ENCODE measurements around the gene FAM168A.

FAM168A gene

DNA sequence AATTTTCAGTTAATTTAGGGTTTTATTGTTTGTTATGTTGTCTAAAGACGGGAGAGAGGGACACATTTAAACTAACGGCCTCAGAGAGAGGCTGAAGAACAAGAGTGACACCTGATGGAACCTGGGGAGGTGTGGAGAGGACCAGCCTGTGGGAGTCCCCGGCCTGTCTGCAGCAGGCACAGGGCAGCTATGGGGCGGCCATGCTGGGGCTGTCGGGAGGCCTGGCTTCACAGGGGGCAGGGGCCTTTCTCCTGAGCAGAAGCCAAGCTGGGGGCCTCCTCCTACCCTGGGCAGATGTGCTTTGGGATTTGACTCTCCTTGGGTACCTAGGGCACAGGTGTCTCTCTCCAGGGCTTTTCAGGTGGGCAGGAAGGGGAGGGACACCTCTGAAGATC lies 199.8 kb downstream of the FAM168A start:
- DNase-seq, result no peak

- DNase-seq, result no peak
Observed at GRCh38 chr11:73397468-73398131, 200.3 kb downstream of the FAM168A start.

GRCh38 chr11:73396985-73397384 lies 200.9 kb downstream of the FAM168A start:
- DNase-seq, result no peak

DNA sequence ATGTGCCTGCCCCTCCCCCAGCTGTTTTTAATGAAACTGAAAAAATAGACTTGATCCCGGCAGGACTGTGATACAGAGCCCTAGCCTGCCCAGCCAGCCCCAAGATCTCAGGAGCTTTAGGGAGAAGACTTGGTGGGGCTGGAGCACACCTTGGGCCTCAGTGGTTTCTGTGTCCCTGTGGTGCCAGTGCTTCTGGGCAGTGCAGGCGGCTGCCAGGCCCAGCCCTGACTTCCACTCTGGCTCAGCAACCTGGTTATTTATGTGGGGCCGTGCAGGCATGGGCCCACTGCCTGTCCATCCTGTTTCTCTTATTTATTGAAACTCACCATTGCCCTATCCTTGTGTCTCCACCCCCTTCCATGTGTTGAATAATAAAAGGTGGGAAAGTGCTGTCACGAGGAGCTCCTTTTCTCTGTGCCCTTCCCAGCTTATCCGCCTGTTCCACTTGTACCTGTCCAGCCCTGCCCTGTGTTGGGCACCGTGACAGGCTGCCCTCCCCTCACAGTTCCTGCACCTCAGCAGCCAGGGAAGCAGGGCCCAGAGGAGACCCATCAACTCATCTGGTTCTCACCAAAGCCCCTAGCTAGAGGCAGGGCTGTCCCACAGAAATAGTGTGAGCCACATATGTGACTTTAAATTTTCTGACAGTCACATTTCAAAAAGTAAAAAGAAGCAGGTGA lies 201.5 kb downstream of the FAM168A start:
- DNase-seq, result no peak

DNA sequence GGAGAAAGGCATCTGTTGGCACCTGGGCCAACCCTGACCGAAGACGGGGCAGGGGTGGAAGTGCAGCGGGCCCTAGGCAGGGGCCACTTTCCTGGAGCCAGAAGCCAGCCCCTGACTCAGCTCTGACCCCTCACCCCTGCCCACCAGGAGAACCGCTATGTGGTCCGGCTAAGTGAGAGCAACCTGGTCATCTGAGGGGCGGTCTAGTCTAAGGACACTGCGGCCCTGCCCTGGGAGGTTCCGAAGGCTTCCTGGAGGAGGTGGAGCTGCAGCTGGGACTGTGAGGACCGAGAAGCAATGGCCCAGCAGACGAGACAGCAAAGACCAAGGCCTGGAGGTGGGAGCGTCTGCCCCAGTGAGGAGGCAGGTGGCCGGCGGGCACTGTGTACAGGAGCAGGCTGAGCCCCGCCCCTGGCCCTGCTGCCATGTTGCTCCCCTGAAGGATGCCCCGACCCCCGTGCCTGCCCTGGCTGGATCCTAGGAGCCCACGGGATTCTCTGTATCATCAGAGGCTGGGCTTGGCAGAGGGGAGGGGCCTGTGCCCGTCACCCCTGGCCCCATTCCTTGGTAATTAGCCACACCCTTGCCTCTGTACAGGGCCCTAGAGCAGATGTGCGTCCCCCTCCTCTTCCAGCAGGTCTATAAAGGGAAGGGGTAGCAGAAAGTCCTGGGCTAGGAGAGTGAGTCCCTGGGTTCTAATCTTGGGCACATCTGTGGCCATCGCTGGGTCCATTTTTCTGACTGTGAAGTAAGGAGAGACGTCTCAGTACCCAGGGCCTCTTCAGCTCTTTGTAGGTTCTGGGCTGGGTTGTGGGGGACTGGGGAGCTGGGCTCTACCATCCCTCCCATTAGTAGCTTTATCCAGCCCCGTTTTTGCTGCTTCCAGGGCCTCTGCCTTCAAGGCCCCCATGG lies 202.4 kb downstream of the FAM168A start:
- DNase-seq, result no peak

DNA sequence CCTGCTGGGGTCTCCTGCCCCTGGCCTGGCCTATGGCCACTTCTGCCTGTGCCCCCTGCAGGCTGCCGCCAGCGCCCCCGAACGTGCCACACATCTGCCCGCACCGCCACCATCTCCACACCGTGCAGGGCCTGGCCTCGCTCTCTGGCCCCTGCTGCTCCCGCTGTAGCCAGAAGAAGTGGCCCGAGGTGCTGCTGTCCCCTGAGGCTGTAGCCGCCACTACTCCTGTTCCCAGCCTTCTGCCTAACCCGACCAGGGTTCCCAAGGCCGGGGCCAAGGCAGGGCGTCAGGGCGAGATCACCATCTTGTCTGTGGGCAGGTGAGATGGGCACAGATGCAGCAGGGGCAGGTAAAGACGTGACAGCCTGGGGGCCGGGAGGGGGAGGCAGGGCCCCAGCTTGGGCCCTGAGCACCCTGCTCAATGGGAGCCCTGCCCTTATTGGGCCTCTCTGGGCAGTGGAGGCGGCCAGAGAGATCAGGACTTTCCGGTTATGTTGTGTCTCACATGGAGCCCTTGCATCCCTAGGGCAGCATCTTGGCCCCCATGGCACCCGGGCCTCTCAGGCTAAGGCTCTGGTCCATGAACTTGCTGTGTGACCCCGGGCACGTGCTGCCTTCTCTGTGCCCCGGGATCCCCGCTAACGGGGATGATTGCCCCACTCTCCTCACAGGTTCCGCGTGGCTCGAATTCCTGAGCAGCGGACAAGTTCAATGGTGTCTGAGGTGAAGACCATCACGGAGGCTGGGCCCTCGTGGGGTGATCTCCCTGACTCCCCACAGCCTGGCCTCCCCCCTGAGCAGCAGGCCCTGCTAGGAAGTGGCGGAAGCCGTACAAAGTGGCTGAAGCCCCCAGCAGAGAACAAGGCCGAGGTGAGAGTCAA lies 203.3 kb downstream of the FAM168A start:
- DNase-seq, result no peak

DNA sequence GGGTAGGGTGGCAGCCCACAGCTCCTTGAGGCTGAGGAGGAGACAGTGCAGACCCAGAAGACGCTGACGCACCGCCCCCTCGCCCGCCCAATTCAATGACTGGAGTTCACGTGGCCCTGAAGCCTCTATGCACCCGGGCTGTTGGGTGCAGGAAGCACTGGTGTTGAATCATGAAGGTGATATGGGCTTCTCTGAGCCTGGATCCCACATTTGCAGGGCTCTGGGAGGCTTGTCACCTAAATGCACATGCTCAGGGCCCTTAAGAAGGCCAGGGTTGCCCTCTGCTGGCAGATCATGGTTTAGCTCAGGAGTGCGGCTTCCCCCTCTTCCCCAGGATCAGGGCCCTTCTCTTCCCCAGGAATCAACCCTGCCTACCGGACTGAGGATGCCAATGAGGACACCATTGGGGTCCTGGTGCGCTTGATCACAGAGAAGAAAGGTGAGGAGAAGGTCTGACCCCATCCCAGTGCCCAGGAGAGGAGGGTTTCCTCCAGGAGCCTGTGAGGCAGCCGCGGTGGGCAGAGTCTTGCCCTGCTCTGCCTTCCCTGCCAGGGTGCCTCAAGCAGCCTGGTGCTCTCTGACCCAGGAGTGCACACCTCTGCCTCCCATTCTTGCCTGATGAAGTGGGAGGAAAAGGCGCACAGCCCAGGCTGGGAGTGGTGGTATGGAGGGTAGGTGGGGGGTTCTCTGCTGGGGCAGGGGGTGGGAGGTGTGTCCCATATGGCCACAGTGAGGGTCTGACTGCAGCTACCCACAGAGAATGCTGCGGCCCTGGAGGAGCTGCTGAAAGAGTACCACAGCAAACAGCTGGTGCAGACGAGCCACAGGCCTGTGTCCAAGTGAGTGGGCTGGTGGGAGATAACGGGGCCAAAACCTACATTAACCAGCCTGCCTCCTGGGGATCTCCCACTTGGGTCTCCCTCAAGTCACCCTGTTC lies 204.2 kb downstream of the FAM168A start:
- peak; percentile 68 to 72 for DNase-seq

DNA sequence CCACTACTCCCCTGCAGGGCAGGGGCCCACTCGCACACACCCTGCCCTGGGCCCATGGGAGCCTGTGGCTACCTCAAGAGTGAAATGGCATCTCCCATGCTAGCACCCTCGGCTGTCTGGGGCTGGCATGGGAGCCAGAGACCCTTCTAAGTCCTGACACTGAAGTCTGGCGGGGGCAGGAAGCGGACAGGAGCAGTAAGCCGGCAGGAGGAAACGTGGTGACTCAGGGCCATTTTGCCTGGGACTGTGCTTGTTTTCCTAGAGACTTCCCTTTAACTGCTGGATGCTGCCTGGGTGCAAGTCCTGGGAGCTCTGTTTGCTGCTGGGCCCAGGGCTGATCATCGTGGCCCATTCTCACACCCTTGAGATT lies 204.9 kb downstream of the FAM168A start:
- DNase-seq, result no peak

DNA sequence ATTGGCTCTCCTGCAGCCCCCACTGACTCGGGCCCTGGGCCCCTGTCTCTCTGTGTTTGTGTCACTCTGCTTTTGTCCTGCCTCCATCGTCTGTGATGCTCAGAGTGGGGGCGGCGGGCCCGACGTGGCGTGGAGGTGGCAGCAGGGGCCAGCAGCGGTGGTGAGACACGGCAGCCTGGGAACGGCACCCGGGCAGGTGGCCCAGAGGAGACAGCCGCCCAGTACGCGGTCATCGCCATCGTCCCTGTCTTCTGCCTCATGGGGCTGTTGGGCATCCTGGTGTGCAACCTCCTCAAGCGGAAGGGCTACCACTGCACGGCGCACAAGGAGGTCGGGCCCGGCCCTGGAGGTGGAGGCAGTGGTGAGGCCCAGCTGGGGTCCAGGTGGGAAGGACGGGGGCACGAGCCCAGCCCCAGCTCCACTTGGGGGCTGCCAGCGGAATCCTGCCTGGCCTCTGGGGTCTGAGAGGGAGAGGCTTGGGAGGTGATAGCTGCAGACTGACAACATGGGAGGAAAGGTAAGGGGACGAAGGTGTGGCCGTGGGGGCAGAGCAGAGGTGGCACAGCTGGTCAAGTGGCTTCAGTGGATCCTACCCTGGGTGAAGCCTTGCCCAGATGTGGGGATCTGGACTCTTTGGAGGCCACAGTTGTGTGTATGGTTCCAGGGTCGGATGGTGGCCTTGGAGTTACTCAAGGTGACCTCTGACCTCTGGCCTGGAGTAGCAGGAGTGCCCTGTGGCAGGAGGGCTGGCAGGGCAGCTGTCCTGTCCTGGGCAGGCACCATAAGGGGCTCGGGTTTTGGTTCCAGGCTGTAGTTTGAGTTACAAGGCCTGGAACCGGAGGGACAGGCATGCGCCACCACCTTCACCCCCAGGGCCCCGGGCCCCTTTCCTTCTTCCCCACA lies 205.6 kb downstream of the FAM168A start:
- DNase-seq, result no peak

DNA sequence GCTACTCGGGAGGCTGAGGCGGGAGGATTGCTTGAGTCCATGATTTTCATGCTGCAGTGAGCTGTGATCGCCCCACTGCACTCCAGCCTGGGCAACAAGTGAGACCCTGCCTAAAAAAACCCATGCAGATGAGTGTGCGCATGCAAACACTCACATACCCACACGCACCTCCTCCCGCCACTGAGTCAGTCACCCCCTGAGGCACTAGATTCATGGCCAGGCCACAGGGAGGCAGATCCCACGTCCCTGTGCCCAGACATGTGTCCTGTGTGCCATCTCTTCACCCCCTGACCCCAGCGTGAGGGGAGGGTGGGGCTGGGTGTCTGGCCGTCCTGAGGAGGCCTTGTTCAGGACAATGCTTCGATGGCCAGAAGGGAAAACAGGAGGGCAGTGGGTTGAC lies 206.2 kb downstream of the FAM168A start:
- no peak for DNase-seq

DNA sequence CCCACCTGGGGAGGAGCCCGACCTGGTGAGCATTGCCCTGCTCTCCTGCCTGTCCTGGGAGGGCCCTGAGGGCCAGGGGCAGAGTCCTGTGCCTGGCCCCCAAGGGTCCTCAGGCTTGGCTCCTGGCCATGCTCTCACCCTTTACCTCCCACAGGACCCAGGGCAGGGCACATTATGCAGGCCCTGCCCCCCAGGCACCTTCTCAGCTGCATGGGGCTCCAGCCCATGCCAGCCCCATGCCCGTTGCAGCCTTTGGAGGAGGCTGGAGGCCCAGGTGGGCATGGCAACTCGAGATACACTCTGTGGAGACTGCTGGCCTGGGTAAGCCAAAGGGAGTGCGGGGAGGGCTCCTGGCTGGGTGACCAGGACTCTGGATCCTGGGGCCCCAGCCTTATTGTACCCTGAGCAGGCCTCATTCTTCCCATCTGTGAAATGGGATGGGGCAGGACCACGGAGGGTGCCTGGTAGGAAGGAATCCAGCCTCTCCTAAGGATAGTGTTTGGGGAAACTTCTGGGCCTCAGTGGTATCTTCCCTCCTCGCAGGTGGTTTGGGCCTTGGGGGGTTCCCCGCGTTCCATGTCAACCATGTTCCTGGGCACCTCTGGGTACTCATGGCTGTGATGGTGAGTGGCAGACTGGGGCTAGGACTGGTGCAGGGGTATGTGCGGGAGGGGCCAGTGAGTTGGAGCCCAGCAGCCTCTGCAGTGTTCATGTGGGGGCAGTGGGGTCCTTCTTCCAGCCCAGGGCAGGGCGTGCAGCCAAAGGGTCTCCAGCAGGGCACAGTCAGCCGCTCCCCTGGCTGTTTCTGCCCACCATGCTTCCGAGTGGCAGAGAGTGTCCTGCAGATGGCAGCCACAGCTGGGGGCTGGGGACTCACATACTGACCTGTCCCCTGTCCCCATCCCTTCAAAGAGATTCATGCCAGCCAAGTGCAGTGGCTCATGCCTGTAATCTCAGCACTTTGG lies 207.0 kb downstream of the FAM168A start:
- no peak for DNase-seq

- no peak for DNase-seq
Observed at GRCh38 chr11:73389916-73390315, 208.0 kb downstream of the FAM168A start.

GRCh38 chr11:73389134-73389525 lies 208.8 kb downstream of the FAM168A start:
- DNase-seq, result no peak

- no peak for DNase-seq
Observed at GRCh38 chr11:73388265-73389133, 209.4 kb downstream of the FAM168A start.

GRCh38 chr11:73387594-73388264 lies 210.2 kb downstream of the FAM168A start:
- DNase-seq, result no peak

DNA sequence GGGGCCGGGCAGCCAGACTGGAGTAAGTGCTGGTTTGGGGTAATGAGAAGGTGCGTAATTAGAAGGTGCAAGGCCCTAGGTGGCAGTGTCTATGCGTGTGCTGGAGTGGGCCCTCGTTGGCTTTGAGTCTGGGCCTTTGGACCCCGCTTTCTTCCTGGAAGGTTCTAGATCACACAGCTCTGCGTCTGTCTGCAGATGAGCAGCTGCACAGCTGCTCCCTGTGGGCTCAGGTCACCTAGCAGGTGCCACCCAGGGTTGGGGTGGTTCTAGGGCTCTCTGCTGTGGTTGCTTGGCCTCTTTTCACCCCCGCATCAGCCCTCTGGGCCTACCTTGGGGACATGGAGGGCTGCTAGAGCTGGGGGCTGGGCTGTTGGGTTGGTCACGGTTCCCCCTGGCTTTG lies 211.4 kb downstream of the FAM168A start:
- DNase-seq, result no peak

GRCh38 chr11:73386016-73386415 lies 211.9 kb downstream of the FAM168A start:
- DNase-seq, result no peak

Data from stimulated activated CD4-positive, alpha-beta T cell treated with anti-CD3 and anti-CD28 coated beads, Interleukin-2, amount 100 ng/mL, for 24 hours (primary cell).